NCI-H1417 (cell line): Measurements from ENCODE around the gene TRIM71.
"Not testable (repeated sequence)": the region's sequence is repeated elsewhere in the genome, so short reads cannot be mapped to it uniquely, and the experiment has no call there.

Source experiments
- DNase-seq, 3 experiments: peaks; one replicate each; lab custom pipeline; 2025; lab: John Stamatoyannopoulos, UW

TRIM71 gene

DNA sequence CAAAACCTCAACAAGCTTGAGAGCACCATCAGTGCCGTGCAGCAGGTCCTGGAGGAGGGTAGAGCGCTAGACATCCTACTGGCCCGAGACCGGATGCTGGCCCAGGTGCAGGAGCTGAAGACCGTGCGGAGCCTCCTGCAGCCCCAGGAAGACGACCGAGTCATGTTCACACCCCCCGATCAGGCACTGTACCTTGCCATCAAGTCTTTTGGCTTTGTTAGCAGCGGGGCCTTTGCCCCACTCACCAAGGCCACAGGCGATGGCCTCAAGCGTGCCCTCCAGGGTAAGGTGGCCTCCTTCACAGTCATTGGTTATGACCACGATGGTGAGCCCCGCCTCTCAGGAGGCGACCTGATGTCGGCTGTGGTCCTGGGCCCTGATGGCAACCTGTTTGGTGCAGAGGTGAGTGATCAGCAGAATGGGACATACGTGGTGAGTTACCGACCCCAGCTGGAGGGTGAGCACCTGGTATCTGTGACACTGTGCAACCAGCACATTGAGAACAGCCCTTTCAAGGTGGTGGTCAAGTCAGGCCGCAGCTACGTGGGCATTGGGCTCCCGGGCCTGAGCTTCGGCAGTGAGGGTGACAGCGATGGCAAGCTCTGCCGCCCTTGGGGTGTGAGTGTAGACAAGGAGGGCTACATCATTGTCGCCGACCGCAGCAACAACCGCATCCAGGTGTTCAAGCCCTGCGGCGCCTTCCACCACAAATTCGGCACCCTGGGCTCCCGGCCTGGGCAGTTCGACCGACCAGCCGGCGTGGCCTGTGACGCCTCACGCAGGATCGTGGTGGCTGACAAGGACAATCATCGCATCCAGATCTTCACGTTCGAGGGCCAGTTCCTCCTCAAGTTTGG, 72.9 kb downstream of the TRIM71 start:
- DNase-seq = no peak

DNA sequence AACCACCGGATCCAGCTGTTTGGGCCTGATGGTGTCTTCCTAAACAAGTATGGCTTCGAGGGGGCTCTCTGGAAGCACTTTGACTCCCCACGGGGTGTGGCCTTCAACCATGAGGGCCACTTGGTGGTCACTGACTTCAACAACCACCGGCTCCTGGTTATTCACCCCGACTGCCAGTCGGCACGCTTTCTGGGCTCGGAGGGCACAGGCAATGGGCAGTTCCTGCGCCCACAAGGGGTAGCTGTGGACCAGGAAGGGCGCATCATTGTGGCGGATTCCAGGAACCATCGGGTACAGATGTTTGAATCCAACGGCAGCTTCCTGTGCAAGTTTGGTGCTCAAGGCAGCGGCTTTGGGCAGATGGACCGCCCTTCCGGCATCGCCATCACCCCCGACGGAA, 73.6 kb downstream of the TRIM71 start:
- no peak for DNase-seq

DNA sequence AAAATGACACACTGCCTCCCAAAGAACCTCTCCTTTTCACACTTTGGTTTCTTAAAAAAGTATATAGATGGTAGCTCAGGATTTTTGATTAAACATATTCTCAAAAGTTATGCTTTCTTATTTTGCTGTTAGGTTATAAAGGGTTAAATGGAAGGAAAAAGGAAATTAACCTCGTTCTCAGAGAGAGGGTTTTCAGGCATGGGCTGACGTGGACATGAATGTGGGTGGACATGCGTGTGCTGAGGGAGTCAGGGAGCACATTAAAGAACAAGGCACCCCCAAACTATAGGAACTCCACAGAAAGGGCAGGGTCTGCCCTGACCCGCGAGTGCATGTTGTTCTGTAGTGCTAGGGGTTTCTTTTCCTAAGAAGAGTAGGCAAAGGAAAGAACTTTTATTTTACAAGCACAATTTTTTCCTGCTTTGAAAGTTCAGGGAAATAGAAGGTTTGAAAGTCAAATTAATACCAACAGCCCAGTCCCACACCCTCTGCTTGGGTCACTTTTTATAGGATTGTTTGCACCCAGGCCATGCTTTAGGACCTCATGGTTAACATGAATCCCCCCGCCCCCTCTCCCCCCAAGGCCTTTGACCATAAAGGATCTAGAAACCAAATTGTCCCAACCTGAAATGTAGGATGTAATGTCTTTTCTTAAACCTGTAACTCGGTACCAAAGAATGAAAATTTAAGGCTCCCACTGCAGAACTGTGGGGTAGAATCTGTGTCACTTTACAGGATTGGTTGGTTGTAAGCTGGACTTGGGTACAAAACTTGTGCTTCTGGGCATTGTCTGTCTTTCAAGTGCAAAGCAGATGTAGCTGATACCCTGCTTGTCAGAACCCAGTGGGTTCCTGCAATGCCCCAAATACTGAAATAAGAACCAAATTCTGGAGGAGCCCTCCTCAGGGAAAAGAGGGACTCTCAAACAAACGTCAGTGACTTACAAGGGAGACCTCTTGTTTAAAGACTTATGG, 75.1 kb downstream of the TRIM71 start:
- no peak for DNase-seq

DNA sequence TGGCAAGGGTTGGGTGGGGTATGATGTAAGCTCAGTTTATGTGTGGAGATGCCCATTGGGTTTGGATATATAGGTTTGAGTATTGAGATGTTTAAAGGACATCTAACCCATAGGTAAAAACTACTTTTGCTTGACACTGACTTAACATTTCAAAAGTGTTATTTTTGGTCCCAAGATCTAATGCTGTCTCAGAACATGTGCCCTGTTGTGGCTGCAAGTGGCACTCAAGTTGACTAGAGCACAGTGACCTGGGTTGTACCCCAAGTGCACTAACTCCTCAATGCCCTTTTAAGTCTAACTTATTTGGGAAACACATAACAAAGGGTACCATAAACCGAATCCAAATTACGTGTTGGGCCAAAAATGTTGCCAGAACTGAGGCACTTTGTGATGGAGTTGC, 77.2 kb downstream of the TRIM71 start:
- no peak for DNase-seq

DNA sequence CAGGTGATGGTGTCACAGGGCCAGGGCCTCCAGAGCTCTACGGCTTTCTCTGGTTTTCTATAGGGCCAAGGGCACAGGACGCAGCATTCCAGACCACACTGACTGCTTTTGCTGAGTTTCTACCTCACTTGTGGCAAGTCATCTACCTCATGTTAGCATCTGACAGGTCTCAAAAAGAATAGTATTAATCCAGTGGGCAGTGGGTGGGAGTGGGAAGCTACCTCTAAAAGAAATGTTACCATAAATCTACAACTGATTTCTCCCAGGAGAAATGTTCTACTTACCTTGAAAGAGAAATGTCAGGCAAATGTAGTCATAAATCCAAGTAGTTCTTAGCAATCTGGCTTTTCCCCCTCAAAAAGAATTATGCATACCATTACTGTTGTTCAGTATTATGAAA, 77.9 kb downstream of the TRIM71 start:
- no peak for DNase-seq

DNA sequence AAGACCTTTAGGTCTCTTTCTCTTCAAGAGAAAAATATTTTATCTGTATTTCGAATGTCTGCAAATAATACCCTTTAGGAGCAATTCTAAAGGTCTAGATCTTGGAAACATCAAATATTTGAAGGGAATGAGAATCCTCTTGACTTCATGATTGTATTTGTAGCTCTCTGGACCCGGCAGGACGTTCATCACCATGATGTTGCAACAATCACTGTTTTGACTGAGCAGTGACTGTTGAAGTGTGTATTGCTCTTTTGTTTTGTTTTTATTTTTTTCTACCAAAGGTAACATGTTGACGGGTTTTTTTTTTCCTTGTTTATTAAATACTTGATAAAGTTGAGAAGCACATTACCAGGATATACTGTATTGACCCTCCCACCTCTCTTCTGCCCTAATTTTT, 78.3 kb downstream of the TRIM71 start:
- no peak for DNase-seq

DNA sequence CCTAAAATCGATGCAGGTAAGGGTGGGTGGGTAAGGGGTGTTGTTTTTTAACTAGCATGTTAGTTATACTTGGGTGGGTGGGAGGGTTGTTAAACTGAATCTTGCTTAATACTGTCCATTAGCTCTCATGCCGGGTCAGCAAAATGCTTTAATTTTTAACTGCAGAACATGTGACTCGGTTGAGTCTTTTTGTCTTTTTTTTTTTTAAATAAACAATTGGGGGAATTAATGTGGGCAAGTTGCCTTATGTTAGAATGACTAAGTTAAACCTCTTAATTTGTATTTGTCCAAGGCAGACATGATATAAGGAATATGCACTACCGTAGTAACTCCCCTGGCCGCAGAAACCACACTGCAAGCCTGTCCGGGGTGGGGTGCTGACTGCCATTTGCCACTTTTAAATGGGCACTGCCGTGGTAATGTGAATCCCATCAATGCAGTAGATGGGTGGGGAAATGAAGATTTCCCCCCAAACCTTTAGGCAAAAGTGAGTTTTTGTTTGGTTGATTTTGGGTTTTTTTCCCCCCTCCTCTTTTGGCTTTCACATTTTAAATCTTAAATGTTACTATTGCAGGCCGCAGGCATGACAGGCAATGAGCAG, 79.3 kb downstream of the TRIM71 start:
- no peak for DNase-seq

DNA sequence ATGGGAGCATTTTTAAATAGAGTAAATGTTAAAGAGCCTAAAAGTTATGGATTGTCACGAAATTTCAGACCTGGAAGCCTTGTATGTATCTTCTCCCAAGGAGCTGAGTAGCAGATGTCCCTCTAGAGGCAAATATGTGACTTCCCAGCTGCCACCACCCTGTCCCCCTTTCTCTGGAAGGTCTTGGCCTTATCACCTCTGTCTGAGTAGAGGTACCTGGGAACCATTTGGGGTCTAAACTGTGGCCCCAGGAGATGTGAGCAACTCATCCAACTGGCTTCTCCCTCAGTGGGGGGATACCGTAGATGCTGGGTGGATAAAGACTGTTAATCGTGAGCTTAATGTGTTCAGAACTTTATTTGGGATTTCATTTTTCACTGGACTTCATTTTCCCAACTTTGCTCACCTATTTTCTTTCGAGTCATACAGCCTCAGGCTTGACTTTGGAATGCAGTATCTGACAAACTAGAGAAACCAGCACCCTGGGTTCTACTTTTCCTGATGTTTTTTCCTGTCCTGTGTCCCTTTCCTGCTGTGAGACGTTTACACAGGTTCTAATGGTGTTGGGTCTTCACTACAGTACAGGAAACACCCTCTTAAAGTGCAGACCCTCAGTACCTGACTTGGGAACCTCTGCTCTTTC, 80.3 kb downstream of the TRIM71 start:
- no peak for DNase-seq

DNA sequence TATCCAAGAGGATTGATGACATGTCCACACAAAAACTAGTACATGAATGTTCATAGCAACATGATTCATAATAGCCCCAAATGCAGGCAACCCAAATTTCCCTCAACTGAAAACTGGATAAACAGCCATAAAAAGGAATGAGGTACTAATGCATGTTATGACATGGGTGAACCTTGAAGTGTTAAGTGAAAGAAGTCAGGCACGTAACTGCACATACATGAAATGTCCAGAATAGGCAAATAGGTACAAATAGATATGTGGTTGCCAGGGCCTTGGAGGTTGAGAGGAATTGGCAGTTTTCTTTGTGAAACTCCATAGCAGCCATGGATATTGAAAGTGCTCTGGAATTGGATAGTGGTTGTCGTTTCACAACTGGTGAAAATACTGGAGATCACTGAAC, 81.5 kb downstream of the TRIM71 start:
- DNase-seq = no peak

DNA sequence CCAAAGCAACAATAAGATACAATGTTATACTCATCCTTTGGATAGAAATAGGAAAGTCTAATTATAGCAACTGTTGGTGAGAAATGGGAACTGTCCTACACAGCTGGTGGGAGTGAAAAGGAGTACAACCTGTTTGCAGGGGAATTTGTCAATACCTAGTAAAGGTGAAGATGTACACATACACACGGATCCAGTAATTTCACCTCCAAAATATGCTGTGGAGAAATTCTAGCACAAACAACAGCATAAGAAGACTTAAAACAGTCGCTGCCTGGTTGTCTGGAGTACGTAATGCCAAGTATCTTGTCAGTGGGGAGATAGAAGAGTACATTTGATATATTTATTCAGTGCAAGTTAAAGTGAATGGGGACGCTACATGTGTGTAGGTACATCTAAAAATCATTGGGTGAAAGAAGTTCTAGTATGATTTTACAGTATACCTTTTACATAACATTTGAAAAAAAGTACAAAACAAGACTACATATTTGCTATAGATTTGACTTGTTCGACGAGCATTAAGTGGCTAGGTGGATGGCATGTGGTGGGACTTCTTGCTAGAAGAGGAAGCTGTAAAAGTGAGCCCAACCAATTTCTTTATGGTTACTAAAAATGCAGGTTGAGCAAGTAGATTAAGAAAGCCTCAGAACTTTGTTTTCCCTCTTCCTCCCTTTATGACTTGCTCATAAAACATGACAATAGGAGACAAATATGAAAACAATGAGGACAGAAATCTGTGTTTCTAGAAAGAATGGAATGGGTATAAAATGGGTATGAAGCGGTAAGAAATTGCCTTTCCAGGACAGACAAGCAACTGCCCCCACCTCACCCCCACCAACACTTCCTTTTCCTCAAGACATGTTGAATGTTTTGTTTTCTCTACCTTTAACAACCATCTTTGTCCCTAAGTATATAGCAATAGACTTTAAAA, 83.5 kb downstream of the TRIM71 start:
- no peak for DNase-seq

DNA sequence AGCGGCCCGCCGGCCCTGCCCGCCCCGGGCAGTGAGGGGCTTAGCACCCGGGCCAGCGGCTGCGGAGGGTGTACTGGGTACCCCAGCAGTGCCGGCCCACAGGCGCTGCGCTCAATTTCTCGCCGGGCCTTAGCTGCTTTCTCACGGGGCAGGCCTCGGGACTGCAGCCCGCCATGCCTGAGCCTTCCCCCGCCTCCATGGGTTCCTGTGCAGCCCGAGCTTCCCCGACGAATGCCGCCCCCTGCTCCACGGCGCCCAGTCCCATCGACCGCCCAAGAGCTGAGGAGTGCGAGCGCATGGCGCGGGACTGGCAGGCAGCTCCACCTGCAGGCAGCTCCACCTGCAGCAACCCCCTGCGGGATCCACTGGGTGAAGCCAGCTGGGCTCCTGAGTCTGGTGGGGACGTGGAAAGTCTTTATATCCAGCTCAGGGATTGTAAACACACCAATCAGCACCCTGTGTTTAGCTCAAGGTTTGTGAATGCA, 85.1 kb downstream of the TRIM71 start:
- DNase-seq = not testable (repeated sequence)

DNA sequence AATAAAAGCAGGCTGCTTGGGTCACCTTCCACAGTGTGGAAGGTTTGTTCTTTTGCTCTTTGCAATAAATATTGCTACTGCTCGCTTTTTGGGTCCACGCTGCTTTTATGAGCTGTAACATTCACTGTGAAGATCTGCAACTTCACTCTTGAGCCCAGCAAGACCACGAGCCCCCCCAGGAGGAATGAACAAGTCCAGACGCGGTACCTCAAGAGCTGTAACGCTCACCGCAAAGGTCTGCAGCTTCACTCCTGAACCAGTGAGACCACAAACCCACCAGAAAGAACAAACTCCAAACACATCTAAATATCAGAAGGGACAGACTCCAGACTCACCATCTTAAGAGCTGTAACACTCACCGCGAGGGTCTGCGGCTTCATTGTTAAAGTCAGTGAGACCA, 86.2 kb downstream of the TRIM71 start:
- no peak for DNase-seq

DNA sequence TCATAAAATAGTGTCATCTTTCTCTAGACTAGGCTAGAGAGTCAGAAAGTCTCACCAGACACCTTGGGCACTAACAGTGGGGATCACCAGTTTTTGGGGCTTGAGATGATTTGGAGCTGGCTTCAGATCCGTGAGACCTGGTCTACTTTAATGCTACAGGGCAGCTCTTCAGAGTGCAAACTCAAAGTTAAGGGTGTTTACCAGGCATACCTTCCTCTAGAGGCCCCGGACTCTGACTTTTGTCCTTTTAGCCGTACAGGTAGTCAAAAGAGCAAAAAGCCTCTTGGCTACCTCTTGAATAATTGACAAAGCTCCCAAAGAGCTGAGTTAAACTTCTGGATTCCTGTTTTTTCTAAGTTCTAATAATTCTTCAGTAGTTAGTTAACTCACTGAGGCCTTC, 92.2 kb downstream of the TRIM71 start:
- no peak for DNase-seq

DNA sequence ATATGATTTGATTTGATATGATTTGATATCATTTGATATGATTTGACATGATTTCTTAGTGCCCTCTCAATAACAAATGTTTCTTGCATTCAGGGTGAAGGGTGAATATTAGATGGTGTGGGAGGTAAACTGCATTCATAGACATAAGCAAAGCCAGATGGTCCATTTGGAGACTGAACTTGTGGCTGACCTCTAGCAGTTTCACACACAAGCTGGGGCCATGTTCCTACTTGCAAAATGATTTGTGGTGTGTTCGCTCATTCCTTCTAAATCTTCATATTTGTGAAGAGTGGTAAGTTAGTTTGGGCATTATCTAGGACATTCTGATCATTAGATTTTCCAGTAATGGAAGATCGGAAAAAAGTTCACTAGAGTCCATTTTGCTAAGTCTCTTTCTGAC, 93.2 kb downstream of the TRIM71 start:
- no peak for DNase-seq

DNA sequence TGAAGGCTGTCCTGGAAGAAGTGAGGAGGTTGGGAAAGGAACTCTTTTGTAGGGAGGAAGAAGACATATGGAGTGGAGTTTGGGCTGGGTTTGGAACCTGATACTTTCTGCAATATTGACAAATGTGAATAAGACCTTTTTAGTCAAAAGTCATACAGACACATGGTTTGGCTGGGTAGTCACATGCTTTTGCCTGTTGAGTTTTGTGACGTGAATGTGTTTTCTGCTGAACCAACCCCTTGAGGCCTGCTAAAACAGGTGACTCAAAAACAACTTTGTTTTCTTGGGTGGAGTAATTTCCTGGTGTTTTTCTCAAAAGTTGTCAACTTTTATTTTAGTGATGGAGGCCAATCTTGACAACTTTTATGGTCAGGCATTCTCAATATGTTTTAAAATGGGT, 94.2 kb downstream of the TRIM71 start:
- DNase-seq = no peak

DNA sequence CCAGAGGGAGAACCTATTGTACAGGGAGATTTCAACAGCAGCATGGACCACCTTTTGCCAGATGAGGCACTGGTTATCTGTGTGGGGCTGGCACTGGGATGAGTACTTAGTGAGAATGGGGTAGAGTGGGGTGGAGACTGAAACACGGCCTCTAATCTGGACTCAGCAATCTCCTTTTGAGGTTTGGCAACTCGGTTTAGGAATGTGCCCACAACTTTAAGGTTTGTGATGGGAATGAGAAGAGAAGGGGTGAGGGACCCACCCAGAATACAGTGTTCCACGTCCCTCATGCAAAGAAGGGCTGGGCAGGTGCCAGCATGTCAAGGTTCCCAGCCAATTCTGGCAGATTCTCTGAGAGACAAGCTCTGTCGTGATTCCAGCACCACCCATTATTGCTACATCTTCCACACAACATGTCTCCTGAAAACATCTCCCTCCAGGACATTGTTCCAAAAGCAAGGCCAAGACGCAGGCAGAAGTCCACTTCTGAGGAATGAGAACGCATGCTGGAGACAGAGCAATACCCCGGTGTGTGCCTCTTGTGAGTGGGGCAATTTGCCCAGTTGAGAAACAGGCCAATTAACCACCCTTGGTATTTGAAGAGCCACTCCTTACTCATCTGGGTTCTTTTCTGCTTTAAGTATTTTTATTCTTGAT, 96.1 kb downstream of the TRIM71 start:
- no peak for DNase-seq

DNA sequence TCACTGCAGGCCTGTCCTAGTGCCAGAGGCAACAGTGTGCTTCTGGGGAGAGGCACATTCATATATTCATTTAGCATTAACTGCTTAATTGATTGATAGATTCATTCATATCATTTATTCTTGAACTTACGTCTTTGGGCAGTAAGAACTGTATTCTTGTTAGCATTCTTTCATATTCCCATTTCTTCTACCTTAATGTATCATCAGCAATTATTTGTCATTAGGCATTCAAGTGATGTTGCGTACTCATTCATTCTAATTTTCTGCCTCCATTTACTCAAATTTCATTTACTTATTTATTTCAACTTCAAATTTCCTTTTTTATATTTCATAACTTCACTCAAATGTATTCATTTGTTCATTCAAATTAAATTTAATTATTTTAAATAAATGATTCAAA, 102.1 kb downstream of the TRIM71 start:
- no peak for DNase-seq

DNA sequence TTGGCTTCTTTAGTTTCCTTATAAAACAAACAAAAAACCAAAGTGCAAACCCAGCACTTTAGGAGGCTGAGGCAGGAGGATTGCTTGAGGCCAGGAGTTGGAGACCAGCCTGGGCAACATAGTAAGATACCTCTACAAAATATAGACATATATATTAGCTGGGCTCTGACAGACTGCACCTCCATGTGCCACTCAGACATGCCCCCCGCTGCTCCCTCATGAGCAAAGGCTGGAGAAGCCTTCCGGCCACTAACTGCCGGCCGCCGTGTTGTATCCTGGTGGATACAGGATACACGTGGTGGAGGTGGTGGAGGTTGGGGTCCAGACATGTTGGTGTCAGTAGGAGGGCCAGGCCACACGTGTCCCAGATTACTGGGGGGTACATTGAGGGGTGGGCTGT, 104.3 kb downstream of the TRIM71 start:
- DNase-seq = no peak

DNA sequence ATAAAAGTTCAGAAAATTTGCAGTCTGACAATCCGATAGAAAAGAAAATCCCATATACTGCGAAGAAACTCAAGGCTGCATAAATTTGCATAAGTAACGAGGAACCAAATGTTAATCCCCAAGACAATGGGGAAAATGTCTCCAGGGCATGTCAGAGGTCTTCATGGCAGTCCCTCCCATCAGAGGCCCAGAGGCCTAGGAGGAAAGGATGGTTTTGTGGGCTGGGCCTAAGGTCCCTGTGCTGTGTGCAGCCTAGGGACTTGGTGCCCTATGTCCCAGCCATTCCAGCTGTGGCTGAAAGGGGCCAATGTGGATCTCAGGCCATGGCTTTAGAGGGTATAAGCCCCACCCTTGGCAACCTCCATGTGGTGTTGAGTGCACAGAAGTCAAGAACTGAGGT, 112.4 kb downstream of the TRIM71 start:
- no peak for DNase-seq

DNA sequence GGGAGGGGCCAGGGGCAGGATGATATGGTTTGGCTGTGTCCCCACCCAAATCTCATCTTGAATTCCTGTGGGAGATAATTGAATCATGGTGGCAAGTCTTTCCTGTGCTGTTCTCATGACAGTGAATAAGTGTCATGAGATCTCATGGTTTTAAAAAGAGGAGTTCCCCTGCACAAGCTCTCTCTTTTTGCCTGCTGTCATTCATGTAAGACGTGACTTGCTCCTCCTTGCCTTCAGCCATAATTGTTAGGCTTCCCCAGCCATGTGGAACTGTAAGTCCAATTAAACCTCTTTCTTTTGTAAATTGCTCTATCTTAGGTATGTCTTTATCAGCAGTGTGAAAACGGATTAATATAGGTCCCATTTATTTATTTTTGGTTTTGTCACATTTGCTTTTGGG, 113.5 kb downstream of the TRIM71 start:
- not testable (repeated sequence) for DNase-seq
